Neural cell (in vitro differentiated cells): ENCODE results near the gene JMJD6. TPM values are rescaled to one million over a fixed set of nuclear protein-coding genes. Genes with fewer than 3 reads are reported as not detected.

Source experiments
- H2AFZ ChIP-seq: fragments of 200-600, 300-800 bp; sonication (generic), shearing (Covaris generic); 2 replicates; pipeline ENCODE4 v1.6.0; 2014; ENCODE audit warnings: low read depth, mild to moderate bottlenecking, antibody characterized with exemption, low read length, moderate library complexity
- H3F3A ChIP-seq: fragments of 200-600 bp; shearing (Covaris generic); 2 replicates; pipeline ENCODE4 v1.6.1; 2016; ENCODE audit warnings: mild to moderate bottlenecking, moderate library complexity, mixed read lengths, antibody characterized with exemption, low read length; ENCODE audit not compliant: insufficient read depth, poor library complexity, severe bottlenecking
- H3K27ac ChIP-seq: fragments of 200-600, 300-800 bp; sonication (generic), shearing (Covaris generic); 2 replicates; pipeline ENCODE4 v1.5.1; 2014; ENCODE audit warnings: mild to moderate bottlenecking, low read length, moderate library complexity
- H3K27me3 ChIP-seq: fragments of 300-800, 200-600 bp; sonication (generic), shearing (Covaris generic); 2 replicates; pipeline ENCODE4 v1.6.0; 2014; ENCODE audit warnings: mild to moderate bottlenecking, low read depth, low read length, moderate library complexity; ENCODE audit not compliant: insufficient read depth
- H3K36me3 ChIP-seq: fragments of 300-800, 200-600 bp; sonication (generic), shearing (Covaris generic); 2 replicates; pipeline ENCODE4 v1.5.1; 2014; ENCODE audit warnings: mild to moderate bottlenecking, antibody characterized with exemption, low read length, moderate library complexity; ENCODE audit not compliant: insufficient read depth
- H3K4me2 ChIP-seq: fragments of 300-800, 200-600 bp; sonication (generic), shearing (Covaris generic); 2 replicates; pipeline ENCODE4 v1.6.0; 2014; ENCODE audit warnings: mild to moderate bottlenecking, low read length
- H3K4me3 ChIP-seq: fragments of 300-800, 200-600 bp; sonication (generic), shearing (Covaris generic); 2 replicates; pipeline ENCODE4 v1.5.1; 2014; ENCODE audit warnings: mild to moderate bottlenecking, low read length, moderate library complexity
- H3K79me2 ChIP-seq: fragments of 200-600 bp; shearing (Covaris generic); replicated peaks from 2 replicates; pipeline ENCODE4 v1.6.0; 2014; ENCODE audit warnings: mild to moderate bottlenecking, low read length, moderate library complexity; ENCODE audit not compliant: insufficient read depth
- H3K9ac ChIP-seq: fragments of 300-800, 200-600 bp; sonication (generic), shearing (Covaris generic); 2 replicates; pipeline ENCODE4 v1.6.1; 2016; ENCODE audit warnings: mild to moderate bottlenecking, low read length, mixed read lengths
- H3K9me2 ChIP-seq: fragments of 200-600 bp; shearing (Covaris generic); 2 replicates; pipeline ENCODE4 v1.6.1; 2016; ENCODE audit warnings: mild to moderate bottlenecking, low read length, mixed read lengths; ENCODE audit not compliant: insufficient read depth
- H3K9me3 ChIP-seq: fragments of 200-600, 300-800 bp; sonication (generic), shearing (Covaris generic); 2 replicates; pipeline ENCODE4 v1.6.1; 2016; ENCODE audit warnings: mild to moderate bottlenecking, mixed run types, low read length, moderate library complexity, mixed read lengths
- H4K20me1 ChIP-seq: fragments of 200-600 bp; shearing (Covaris generic); 2 replicates; pipeline ENCODE4 v1.6.1; 2016; ENCODE audit warnings: mild to moderate bottlenecking, mixed run types; ENCODE audit not compliant: insufficient read depth
- EP300 ChIP-seq: fragments of 450-650 bp; conservative IDR thresholded peaks from 2 replicates; pipeline ENCODE4 v1.6.1; 2014; ENCODE audit warnings: antibody characterized with exemption, mild to moderate bottlenecking, moderate library complexity; ENCODE audit not compliant: poor library complexity, severe bottlenecking
- EZH2 ChIP-seq: fragments of 200-600, 300-800 bp; shearing (Covaris generic), sonication (generic); IDR thresholded peaks from 2 replicates; pipeline ENCODE4 v1.6.1; 2014; ENCODE audit warnings: antibody characterized with exemption, low read length, borderline replicate concordance, mild to moderate bottlenecking; ENCODE audit not compliant: insufficient read depth, poor library complexity, severe bottlenecking
- MXI1 ChIP-seq: fragments of 450-650 bp; conservative IDR thresholded peaks from 2 replicates; pipeline ENCODE4 v1.6.1; 2014; ENCODE audit warnings: antibody characterized with exemption, mild to moderate bottlenecking; ENCODE audit not compliant: poor library complexity, severe bottlenecking
- POLR2AphosphoS5 ChIP-seq: IDR thresholded peaks from 2 replicates; pipeline ENCODE4 v1.6.1; 2012
- RAD21 ChIP-seq: fragments of 450-650 bp; conservative IDR thresholded peaks from 2 replicates; pipeline ENCODE4 v1.6.1; 2014; ENCODE audit warnings: antibody characterized with exemption, mild to moderate bottlenecking, moderate library complexity
- SMC3 ChIP-seq: fragments of 450-650 bp; conservative IDR thresholded peaks from 2 replicates; pipeline ENCODE4 v1.6.1; 2014; ENCODE audit warnings: antibody characterized with exemption, mild to moderate bottlenecking, moderate library complexity; ENCODE audit not compliant: poor library complexity
- TAF1 ChIP-seq: IDR thresholded peaks from 2 replicates; pipeline ENCODE4 v1.6.1; 2012; ENCODE audit warnings: low read depth
- polyA plus RNA-seq: library from polyadenylated mRNA; depleted of rRNA; stranded (reverse); fragments of >200 nt; gene quantifications from 2 replicates; pipeline ENCODE4 v1.2.3, GENCODE V29; 2014
- TF ChIP-seq, protein P1 (sequence below): IDR thresholded peaks from 2 replicates; pipeline ENCODE4 v1.6.1; 2012; ENCODE audit warnings: borderline replicate concordance
- TF ChIP-seq, protein P2 (sequence below): fragments of 450-650 bp; IDR thresholded peaks from 2 replicates; pipeline ENCODE4 v1.5.1; 2014; ENCODE audit warnings: antibody characterized with exemption, mild to moderate bottlenecking, moderate library complexity; ENCODE audit not compliant: poor library complexity, severe bottlenecking

The JMJD6 gene
- polyA plus RNA-seq, 1 donor from 2014 or later, result 21.7 TPM

DNA sequence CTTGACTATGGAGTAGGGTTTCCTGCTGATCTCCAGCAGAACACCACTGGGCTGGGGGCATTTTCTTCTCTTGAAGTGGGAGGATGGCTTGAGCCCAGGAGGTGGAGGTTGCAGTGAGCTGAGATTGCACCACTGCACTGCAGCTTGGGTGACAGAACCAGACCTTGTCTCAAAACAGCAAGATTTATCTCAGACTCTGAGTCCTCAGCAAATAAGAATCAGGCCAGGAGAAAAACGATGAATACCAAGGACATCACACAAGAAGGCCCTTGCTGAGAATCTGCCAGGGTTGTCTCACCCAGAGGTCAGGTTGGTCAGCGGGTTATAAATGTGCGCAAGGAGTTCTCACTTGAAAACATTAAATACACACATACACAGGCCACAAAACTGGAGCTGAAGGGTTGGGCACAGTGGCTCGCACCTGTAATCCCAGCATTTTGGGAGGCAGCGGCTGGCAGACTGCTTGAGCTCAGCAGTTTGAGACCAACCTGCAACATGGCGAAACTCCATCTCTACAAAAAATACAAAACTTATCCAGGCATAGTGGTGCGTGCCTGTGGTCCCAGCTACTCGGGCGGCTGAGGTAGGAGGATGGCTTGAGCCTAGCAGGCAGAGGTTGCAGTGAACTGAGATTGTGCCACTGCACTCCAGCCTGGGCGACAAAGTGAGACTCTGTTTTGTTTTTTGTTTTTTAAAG lies 23.3 kb downstream of the JMJD6 start:
- H3K4me2 ChIP-seq, result no peak overlapping the region
- H3K27me3 ChIP-seq, result no peaks in the 10 kb centered on the region
- no peak overlapping the region for H3K9ac ChIP-seq
- no peaks in the 10 kb centered on the region for H3K36me3 ChIP-seq
- peaks cover 44% of the 10 kb centered on the region for H3K79me2 ChIP-seq
- TF ChIP-seq, protein P1, sequence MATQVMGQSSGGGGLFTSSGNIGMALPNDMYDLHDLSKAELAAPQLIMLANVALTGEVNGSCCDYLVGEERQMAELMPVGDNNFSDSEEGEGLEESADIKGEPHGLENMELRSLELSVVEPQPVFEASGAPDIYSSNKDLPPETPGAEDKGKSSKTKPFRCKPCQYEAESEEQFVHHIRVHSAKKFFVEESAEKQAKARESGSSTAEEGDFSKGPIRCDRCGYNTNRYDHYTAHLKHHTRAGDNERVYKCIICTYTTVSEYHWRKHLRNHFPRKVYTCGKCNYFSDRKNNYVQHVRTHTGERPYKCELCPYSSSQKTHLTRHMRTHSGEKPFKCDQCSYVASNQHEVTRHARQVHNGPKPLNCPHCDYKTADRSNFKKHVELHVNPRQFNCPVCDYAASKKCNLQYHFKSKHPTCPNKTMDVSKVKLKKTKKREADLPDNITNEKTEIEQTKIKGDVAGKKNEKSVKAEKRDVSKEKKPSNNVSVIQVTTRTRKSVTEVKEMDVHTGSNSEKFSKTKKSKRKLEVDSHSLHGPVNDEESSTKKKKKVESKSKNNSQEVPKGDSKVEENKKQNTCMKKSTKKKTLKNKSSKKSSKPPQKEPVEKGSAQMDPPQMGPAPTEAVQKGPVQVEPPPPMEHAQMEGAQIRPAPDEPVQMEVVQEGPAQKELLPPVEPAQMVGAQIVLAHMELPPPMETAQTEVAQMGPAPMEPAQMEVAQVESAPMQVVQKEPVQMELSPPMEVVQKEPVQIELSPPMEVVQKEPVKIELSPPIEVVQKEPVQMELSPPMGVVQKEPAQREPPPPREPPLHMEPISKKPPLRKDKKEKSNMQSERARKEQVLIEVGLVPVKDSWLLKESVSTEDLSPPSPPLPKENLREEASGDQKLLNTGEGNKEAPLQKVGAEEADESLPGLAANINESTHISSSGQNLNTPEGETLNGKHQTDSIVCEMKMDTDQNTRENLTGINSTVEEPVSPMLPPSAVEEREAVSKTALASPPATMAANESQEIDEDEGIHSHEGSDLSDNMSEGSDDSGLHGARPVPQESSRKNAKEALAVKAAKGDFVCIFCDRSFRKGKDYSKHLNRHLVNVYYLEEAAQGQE, result no peak
- TF ChIP-seq MXI1 (no peak), SMC3 (no peak), EP300 (no peak), POLR2AphosphoS5 (no peak), RAD21 (no peak), TAF1 (no peak), EZH2 (no peak)
- TF ChIP-seq, protein P2, sequence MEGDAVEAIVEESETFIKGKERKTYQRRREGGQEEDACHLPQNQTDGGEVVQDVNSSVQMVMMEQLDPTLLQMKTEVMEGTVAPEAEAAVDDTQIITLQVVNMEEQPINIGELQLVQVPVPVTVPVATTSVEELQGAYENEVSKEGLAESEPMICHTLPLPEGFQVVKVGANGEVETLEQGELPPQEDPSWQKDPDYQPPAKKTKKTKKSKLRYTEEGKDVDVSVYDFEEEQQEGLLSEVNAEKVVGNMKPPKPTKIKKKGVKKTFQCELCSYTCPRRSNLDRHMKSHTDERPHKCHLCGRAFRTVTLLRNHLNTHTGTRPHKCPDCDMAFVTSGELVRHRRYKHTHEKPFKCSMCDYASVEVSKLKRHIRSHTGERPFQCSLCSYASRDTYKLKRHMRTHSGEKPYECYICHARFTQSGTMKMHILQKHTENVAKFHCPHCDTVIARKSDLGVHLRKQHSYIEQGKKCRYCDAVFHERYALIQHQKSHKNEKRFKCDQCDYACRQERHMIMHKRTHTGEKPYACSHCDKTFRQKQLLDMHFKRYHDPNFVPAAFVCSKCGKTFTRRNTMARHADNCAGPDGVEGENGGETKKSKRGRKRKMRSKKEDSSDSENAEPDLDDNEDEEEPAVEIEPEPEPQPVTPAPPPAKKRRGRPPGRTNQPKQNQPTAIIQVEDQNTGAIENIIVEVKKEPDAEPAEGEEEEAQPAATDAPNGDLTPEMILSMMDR, result no peak
- H3K9me2 ChIP-seq, result no peaks in the 10 kb centered on the region
- H3K4me3 ChIP-seq, result no peak overlapping the region
- no peak overlapping the region for H2AFZ ChIP-seq
- H3F3A ChIP-seq, result no peaks in the 10 kb centered on the region
- H3K27ac ChIP-seq, result no peak overlapping the region
- H3K9me3 ChIP-seq, result no peaks in the 10 kb centered on the region
- H4K20me1 ChIP-seq, result no peaks in the 10 kb centered on the region

DNA sequence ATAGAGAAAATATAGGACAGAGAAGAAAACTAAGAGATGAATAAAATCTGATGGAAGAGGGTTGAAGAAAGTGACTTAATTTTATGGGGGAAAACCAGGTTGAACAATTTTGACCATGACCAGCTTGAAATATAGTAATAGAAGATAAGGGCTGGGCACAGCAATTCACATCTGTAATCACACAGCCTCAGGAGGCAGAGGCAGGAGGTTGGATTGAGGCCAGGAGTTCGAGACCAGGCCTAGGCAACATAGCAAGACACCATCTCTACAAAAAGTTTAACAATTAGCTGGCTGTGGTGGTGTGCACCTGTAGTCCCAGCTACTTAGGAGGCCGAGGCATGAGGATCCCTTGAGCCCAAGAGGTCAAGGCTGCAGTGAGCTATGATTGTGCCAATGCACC lies 24.3 kb downstream of the JMJD6 start:
- Histone ChIP-seq H3K4me2 (no peak overlapping the region), H3K36me3 (no peaks in the 10 kb centered on the region), H3K27ac (no peak overlapping the region), H3K9me2 (no peaks in the 10 kb centered on the region), H2AFZ (no peak overlapping the region), H3K4me3 (no peak overlapping the region), H4K20me1 (no peaks in the 10 kb centered on the region), H3K9me3 (no peaks in the 10 kb centered on the region), H3F3A (no peaks in the 10 kb centered on the region), H3K9ac (no peak overlapping the region), H3K79me2 (peaks cover 44% of the 10 kb centered on the region), H3K27me3 (no peaks in the 10 kb centered on the region)
- no peak for TF ChIP-seq TAF1
- no peak for TF ChIP-seq SMC3
- no peak for TF ChIP-seq POLR2AphosphoS5
- no peak for TF ChIP-seq EZH2
- TF ChIP-seq, protein P2, result no peak
